Stimulated activated CD8-positive, alpha-beta memory T cell treated with anti-CD3 and anti-CD28 coated beads, Interleukin-4, amount 100 ng/mL, for 1 hour (primary cell): Measurements from ENCODE around the gene BUD13.
A peak's percentile ranks its signal among the peaks of the same experiment; 100 is the strongest.
"Not testable (repeated sequence)": the region's sequence is repeated elsewhere in the genome, so short reads cannot be mapped to it uniquely, and the experiment has no call there.

Source experiments
- DNase-seq, 2 donors: peaks; one replicate each; pipeline ENCODE4 v3.0.0-alpha.2; 2020; ENCODE audit warnings: low read depth in 2 of 2, low spot score in 1 of 2

The BUD13 gene

DNA sequence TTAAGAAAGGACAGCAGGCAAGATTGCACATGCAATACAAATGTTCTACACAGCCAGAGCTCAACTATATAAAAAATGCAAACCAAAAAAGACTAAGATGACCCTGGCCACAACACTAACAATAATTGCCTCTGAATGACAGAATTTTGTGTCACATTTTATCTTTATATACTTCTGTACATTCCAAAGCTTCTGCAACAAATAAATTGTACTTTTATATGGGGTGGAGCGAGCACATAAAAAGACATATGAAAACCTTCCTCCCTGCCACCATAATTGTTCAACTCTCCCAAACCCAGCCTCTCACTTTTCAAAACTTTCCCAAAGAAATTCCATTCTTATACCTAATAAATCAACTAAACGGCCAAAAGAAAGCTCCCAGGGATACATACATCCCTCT, 10.7 kb downstream of the BUD13 start:
- no peak for DNase-seq

DNA sequence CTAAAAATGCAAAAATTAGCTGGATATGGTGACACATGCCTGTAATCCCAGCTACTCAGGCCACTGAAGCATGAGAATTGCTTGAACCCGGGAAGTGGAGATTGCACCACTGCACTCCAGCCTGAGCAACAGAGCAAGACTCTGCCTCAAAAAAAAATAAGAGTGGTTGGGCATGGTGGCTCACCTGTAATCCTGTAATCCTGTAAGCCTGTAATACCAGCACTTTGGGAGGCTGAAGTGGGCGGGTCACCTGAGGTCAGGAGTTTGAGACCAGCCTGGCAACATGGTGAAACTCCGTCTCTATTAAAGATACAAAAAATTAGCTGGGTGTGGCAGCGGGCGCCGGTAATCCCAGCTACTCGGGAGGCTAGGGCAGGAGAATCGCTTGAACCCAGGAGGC, 16.7 kb downstream of the BUD13 start:
- not testable (repeated sequence) for DNase-seq

GRCh38 chr11:116750070-116750718, 22.6 kb downstream of the BUD13 start:
- no peak for DNase-seq

DNA sequence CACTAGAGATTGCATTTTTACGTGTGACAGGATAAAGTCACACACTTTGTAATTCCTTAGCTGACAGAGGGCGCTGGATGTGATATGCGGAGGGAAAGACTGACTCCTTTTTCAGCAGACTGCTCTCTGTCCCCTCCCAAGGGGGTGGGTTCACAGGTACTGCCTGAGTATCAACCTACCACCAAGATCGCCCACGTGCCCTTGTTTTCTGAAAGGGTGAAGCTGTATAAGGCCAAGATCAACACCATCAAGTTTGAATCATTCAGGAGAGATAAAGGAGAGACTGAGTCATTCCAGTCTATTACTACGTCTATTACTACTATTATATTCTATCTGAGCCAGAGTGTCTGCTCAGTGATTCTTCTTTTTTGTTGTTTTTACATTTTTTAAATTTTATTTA, 30.7 kb downstream of the BUD13 start:
- no peak for DNase-seq

- no peak for DNase-seq
Measured at GRCh38 chr11:116740741-116741140, 32.0 kb downstream of the BUD13 start.

DNA sequence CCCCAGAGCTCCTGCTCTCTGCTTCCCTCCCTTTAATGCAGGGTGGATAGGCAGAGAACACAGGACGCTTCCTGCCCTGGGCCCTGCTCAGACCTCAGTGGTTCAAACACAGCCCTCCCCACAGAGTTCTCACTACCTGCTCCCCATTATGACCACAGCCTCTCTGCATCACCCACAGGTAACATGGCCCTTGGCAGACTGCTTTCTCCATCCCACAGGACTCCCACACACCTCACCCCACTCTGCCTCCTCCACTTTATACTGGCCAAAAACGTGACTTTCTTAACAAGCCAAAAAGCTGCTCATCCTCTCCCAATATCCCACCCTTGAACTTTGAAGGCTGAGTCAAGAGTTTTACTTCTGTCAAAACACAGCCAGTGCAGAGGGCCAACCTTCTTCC, 33.8 kb downstream of the BUD13 start:
- no peak for DNase-seq

GRCh38 chr11:116736763-116737162, 36.0 kb downstream of the BUD13 start:
- no peak for DNase-seq

GRCh38 chr11:116733969-116734508, 38.7 kb downstream of the BUD13 start:
- no peak for DNase-seq

DNA sequence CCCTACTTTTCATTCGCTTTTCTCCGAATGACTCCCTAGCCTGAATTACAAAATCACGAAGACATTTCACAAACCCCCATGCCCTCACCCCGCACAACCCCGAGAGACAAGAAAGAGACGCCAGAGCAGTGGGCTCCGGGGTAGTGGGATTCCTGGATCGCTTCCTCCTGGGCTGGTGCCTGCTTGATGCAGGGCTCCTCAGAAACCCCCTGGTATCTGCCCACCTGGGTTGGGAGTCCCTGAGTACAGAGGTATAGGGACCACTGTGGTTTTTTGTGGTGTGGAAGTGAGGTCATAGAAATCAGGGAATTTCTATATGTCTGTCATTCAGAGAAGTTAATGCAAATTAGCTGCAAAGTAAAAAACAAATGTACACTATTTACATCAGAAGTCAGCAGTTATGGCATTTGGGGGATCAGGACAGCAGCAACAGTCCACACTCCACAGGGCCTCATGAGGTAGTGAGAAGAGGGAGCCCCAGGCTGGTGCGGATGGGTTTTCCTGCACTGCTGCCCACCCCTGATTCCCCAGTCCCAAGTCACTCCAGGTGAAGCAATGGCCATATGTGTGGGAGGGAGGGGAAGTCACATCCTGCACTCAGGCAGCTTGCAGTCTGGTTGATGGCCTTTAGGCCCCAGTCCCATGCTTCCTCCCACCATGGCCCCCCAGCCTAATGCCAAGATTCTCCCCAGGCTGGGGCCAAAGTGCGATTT, 39.6 kb downstream of the BUD13 start:
- DNase-seq = no peak

DNA sequence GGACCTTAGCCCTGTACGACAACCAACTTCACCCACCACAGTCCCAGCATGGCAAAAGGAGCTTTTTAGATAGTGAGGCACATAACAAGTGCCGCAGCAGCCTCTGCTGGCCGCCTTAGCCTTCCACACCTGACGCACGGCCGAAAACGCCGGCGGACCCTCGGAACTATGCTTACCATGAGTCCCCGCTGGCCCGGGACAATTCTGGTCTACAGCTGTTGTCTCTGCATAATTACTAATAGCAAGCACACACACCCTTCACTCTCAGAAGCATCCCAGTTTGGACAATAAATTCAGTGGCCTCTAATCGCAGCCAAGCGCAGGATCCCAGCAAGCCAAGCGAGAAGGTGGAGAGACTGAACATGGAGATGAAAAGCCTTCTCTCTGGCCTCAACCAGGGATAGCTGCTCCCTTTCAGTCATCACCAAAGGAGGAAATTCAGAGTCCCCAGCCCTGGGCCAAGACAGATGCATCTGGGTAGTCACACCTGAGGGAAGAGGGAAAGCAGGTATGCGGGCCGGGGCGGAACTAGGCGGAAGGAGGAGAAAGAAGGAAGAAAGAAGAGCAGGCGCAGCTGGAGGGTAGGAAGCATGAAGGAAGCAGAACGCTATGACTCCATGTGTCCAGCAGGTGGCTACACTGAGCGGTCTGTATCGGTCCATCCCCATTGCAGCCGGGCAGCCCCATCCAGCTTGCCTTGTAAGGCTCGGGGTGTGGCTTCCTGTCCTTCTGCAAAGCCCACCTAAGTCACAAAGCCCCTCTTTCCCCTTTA, 40.3 kb downstream of the BUD13 start:
- peak; percentile 10 to 15 for DNase-seq

DNA sequence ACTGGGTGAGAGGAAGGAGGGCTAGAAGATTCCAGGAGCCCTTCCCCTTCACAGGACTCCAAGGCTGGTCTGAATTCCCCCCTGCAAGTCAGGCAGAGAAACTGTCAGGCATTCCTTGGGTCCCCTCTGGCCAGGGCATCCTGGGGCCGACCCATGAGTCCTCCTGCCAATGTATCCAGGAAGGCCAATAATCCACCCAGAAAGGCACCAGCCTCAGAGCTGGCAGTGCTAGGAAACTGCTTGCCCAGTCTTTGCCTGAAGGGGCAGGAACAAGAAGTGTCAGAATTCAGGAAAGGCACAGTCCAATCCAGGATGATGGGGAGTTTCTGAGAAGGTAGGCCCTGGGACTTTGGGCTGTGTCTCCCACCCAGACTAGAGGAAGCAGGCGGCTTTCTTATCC, 41.0 kb downstream of the BUD13 start:
- no peak for DNase-seq

DNA sequence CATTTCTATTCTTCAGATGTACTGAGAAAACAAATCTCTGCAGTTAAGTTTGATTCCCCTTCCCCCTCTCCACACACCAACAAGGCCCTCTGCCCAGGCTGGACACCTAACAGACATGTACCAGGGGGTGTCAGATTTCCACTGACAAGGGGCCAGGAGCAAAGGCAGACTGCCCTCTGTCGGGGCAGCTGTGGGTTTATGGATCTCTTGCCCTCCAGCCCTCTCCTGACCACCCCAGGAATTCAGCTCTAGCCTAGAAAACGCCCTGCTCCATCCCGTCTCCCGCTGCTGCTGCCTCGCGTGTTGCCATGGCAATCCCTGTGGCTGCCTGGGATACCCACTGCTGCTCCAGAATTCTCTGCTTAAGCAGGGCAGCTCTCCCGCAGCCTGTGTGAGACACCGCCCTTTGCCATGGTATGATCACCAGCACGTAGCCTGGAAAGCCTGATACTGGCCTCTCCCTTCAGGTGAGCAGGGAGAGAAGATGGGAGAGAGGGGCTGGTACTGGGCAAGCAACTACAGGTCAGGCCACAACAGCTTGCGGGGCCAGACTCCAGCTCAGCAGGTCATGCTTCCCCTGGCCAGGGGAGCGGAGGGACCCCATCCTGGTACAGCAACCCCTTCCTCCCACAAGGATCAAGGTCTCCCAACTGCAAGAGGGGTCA, 41.6 kb downstream of the BUD13 start:
- DNase-seq = no peak

GRCh38 chr11:116730601-116731000, 42.2 kb downstream of the BUD13 start:
- no peak for DNase-seq

DNA sequence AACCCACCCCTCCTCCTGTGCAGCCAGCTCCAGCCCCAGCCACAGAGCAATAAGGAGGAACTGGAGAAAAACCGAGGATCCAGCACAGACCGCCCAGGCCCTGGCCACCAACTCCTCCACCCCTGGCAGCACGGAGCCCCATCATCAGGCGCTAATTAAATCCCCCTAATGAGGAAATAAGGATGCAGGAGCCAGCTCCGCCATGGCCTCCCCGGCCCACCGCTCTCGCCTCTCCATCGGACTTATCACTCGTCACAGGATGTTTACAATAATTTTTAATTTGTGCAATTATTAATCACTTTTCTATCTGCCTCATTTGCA, 42.6 kb downstream of the BUD13 start:
- no peak for DNase-seq

- no peak for DNase-seq
Measured at GRCh38 chr11:116729501-116730240, 43.1 kb downstream of the BUD13 start.

DNA sequence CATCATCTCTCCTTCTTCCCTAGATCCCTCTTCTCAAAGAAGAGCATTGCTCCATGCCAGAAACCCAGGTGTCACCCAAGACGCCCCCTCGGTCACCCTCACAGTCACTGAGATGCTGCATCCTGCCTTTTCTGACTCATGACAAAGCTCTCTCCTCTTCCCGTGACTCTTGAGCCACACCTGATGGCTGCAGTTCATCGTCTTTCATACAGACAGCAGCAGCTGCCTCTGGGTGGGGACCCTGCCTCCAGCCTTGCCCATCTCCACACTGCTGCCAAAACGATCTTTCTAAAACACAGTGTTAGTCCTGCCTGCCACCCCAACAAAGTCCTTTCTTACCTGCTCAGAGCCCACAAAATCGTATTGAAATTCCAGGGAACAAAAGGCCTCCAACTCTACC, 44.8 kb downstream of the BUD13 start:
- DNase-seq = no peak

GRCh38 chr11:116725434-116726221, 47.2 kb downstream of the BUD13 start:
- no peak for DNase-seq

GRCh38 chr11:116724813-116725212, 48.0 kb downstream of the BUD13 start:
- no peak for DNase-seq

DNA sequence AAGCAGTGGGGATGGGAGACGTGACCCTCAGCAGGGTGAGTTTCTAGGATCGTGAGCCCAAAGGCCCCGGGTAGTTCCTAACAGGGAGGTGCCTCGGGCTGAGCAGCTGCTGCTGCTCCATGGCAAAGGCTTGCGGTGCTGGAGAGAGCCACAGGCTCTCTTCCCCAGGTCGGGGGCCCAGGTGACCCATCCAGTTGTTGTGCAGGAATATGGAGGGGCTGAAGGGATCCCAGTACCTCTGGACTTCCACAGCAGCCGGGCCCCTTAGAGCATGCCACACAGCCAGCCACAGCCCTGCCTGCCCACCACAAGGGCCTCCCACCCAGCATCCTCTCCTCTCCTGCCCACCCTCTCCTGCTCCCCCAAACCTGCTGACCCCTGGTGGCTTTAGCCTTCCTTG, 49.3 kb downstream of the BUD13 start:
- no peak for DNase-seq

GRCh38 chr11:116721988-116722387, 50.8 kb downstream of the BUD13 start:
- DNase-seq = no peak
